Endothelial cell of umbilical vein (primary cell): ENCODE data around the gene CYP3A4. TPM values are rescaled to one million over a fixed set of nuclear protein-coding genes. Genes with fewer than 3 reads are reported as not detected.

Experiments
- BruUV-seq: library from RNA; stranded (reverse); fragments of 400-500 nt; replicated peaks from 2 replicates; lab custom pipeline; 2021; lab: Mats Ljungman, UMichigan
- CTCF ChIA-PET: fragments of 300-600, 350-600 bp; sonication (Branson Sonifier 250); formaldehyde crosslinking; loops from one replicate; lab custom pipeline; 2021; ENCODE audit warnings: antibody characterized with exemption, inconsistent platforms; lab: Charles Lee
- POLR2A ChIA-PET: fragments of 300-600, 350-600 bp; sonication (Branson Sonifier 250); formaldehyde crosslinking; loops from one replicate; lab custom pipeline; 2021; ENCODE audit warnings: antibody characterized with exemption, inconsistent platforms; lab: Charles Lee
- DNase-seq: peaks from one replicate; pipeline ENCODE4 v3.0.0-alpha.2; 2011; ENCODE audit warnings: low read depth, low spot score
- FAIRE-seq: peaks from 2 replicates; lab custom pipeline; 2011; peaks lifted over from hg19 to GRCh38; lab: Jason Lieb, UNC
- H2AFZ ChIP-seq: 2 replicates; pipeline ENCODE4 v1.6.0; 2012; ENCODE audit warnings: low read depth, low read length, control low read depth, inconsistent platforms
- H3K27ac ChIP-seq: 2 replicates; pipeline ENCODE4 v1.5.1; 2011; ENCODE audit warnings: low read depth, mild to moderate bottlenecking, control low read depth, low read length, moderate library complexity; ENCODE audit not compliant: insufficient read depth
- H3K27me3 ChIP-seq, 2 experiments: 2 replicates each; pipeline versions ENCODE4 v1.6.0 to v1.6.1; 2011; ENCODE audit warnings: low read length in 2 of 2, mixed read lengths in 1 of 2; ENCODE audit not compliant: control insufficient read depth in 2 of 2, insufficient read depth in 2 of 2
- H3K36me3 ChIP-seq, 2 experiments: 2 replicates in 1 of 2; 3 replicates in 1 of 2; pipeline ENCODE4 v1.5.1; 2011; ENCODE audit warnings: low read length in 2 of 2, mild to moderate bottlenecking in 1 of 2, moderate library complexity in 1 of 2; ENCODE audit not compliant: control insufficient read depth in 2 of 2, insufficient read depth in 2 of 2; ENCODE audit errors: extremely low read depth in 1 of 2
- H3K4me1 ChIP-seq: 3 replicates; pipeline ENCODE4 v1.5.1; 2011; ENCODE audit warnings: mild to moderate bottlenecking, low read length; ENCODE audit not compliant: control insufficient read depth, insufficient read depth; ENCODE audit errors: extremely low read depth
- H3K4me2 ChIP-seq: 2 replicates; pipeline ENCODE4 v1.6.1; 2011; ENCODE audit warnings: low read length, control low read depth, mixed read lengths; ENCODE audit not compliant: insufficient read depth
- H3K4me3 ChIP-seq, 3 experiments: fragments of 200-600 bp in 1 of 3; sonication (generic), shearing (Covaris generic) in 1 of 3; replicated peaks in 1 of 3; 2 replicates each; pipeline ENCODE4 v1.5.1; 2011 to 2016; ENCODE audit warnings: control low read depth in 3 of 3, low read length in 3 of 3, mild to moderate bottlenecking in 2 of 3, inconsistent platforms in 1 of 3, low read depth in 1 of 3, moderate library complexity in 1 of 3; ENCODE audit not compliant: insufficient read depth in 1 of 3
- H3K79me2 ChIP-seq: 2 replicates; pipeline ENCODE4 v1.6.0; 2012; ENCODE audit warnings: low read length, inconsistent platforms; ENCODE audit not compliant: control insufficient read depth, insufficient read depth
- H3K9ac ChIP-seq: replicated peaks from 2 replicates; pipeline ENCODE3; 2011; ENCODE audit warnings: low read length, control low read depth; ENCODE audit not compliant: insufficient read depth; ENCODE audit errors: extremely low read depth
- H3K9me1 ChIP-seq: replicated peaks from 3 replicates; pipeline ENCODE4 v1.6.0; 2011; ENCODE audit warnings: mild to moderate bottlenecking, low read length; ENCODE audit not compliant: control insufficient read depth, insufficient read depth; ENCODE audit errors: extremely low read depth
- H3K9me3 ChIP-seq: replicated peaks from 2 replicates; pipeline ENCODE4 v1.5.1; 2012; ENCODE audit warnings: low read length, inconsistent platforms; ENCODE audit not compliant: control insufficient read depth, insufficient read depth
- H4K20me1 ChIP-seq: replicated peaks from 2 replicates; pipeline ENCODE3; 2011; ENCODE audit warnings: mild to moderate bottlenecking, low read length; ENCODE audit not compliant: control insufficient read depth, insufficient read depth; ENCODE audit errors: extremely low read depth
- CTCF ChIP-seq, 2 donors: IDR thresholded peaks; 1 replicate in 1 of 2; 2 replicates in 1 of 2; pipeline ENCODE4 v1.5.1; 2011; ENCODE audit warnings: low read length in 2 of 2, mild to moderate bottlenecking in 2 of 2, moderate library complexity in 2 of 2, control low read depth in 1 of 2, inconsistent platforms in 1 of 2, low read depth in 1 of 2; ENCODE audit not compliant: insufficient read depth in 1 of 2; ENCODE audit errors: extremely low read depth in 1 of 2
- EZH2 ChIP-seq: IDR thresholded peaks from 2 replicates; pipeline ENCODE4 v1.6.1; 2012; ENCODE audit warnings: borderline replicate concordance, low read depth, mild to moderate bottlenecking, moderate library complexity, low read length, inconsistent platforms; ENCODE audit not compliant: severe bottlenecking
- FOS ChIP-seq: IDR thresholded peaks from 2 replicates; pipeline ENCODE4 v1.6.1; 2011; ENCODE audit warnings: mild to moderate bottlenecking, low read length, moderate library complexity, borderline replicate concordance; ENCODE audit not compliant: insufficient read depth
- GATA2 ChIP-seq: IDR thresholded peaks from 2 replicates; pipeline ENCODE4 v1.7.0; 2011; ENCODE audit warnings: low read depth, mild to moderate bottlenecking, moderate library complexity, mixed read lengths, low read length; ENCODE audit not compliant: insufficient read length, insufficient read depth
- JUN ChIP-seq: IDR thresholded peaks from 2 replicates; pipeline ENCODE4 v1.6.1; 2011; ENCODE audit warnings: borderline replicate concordance, low read depth; ENCODE audit not compliant: insufficient read length, insufficient read depth
- MYC ChIP-seq: IDR thresholded peaks from one replicate; pipeline ENCODE4 v1.6.1; 2011; ENCODE audit warnings: mild to moderate bottlenecking, low read depth, low read length
- POLR2A ChIP-seq: IDR thresholded peaks from 2 replicates; pipeline ENCODE4 v1.6.1; 2012; ENCODE audit warnings: low read depth, mild to moderate bottlenecking, control low read depth, low read length
- dilution Hi-C: fragments of 300-500 bp; cut with MboI; formaldehyde crosslinking; loops from one replicate; pipeline ENCODE4 v1.15.0; 2019; ENCODE audit warnings: low sequenced_read_pairs; ENCODE audit not compliant: extremely low pct_ligation_motif_present
- intact Hi-C: fragments of 100-400 bp; cut with micrococcal nuclease; formaldehyde crosslinking; loops from one replicate; pipeline ENCODE4 v1.10.0; 2022
- polyA plus RNA-seq, 4 experiments: library from polyadenylated mRNA; depleted of rRNA in 3 of 4; stranded (reverse) in 3 of 4; unstranded in 1 of 4; fragments of >200 nt; gene quantifications; 2 replicates each; pipeline versions ENCODE4 v1.2.1 to v1.2.3, GENCODE V29; 2011 to 2012; ENCODE audit warnings: missing spikeins in 1 of 4
- total RNA-seq: library from RNA; stranded (reverse); gene quantifications from 2 replicates; pipeline ENCODE4 v1.2.3, GENCODE V29; 2021

The CYP3A4 gene
- total and polyA plus RNA-seq, 2 donors (not counting 3 experiments of a cell fraction or from before 2014, with no cell fraction given) = not detected

DNA sequence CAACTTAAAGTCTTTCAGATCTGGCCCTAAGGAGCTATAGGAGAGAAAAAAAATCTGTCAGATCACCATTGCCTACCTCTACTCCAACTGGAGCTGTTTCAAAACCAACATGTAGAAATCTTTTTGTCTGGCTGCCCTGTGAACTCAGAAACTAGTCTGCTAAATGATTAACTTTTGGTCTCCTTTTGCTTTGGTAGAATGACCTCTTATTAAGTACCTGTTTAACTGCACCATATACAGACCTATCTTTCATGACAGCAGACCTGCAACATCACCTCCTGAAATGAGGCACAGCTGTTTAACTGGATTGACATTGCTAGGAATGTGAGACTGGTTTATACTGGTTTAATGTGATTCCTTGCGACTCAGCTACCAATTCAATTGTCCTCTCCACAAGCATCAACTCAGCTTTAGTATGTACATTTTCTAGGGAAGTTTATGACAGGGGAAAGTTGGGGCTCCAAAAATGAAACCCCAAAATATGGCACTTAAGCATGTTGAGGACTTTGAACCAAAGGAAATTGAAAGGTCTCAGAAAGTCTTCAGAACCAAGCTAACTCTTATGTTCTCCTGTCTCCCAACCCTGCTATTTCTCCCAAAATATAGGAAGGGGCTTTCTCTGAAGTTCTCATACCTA, 45.7 kb upstream of the CYP3A4 start:
- H3K79me2 ChIP-seq = no peaks in the 10 kb centered on the region
- intact Hi-C loops = no loop called here
- BruUV-seq = no TSS peak
- DNase-seq = no peak
- no peaks in the 10 kb centered on the region for H3K36me3 ChIP-seq
- no peak for FAIRE-seq
- H3K9me3 ChIP-seq = no peaks in the 10 kb centered on the region
- H3K9ac ChIP-seq = no peak overlapping the region
- no peaks in the 10 kb centered on the region for H3K4me1 ChIP-seq
- TF ChIP-seq JUN = no peak
- no peak for TF ChIP-seq GATA2
- TF ChIP-seq POLR2A = no peak
- TF ChIP-seq MYC = no peak
- TF ChIP-seq CTCF (IDR thresholded peaks at IDR 0.05; ENCODE audit: extremely low read depth in 1 of 2, insufficient read depth in 1 of 2, low read depth in 1 of 2, low read length in 2 of 2) = no peak
- no peak for TF ChIP-seq FOS
- TF ChIP-seq EZH2 = no peak
- ChIA-PET POLR2A (no interaction called here), CTCF (interaction anchor here (1.0 kb wide), 1 partner anchor 10 kb away, joined by 3 read pairs; no protein-coding TSS in a partner anchor)
- no peaks in the 10 kb centered on the region for H3K9me1 ChIP-seq
- no peak overlapping the region for H3K27ac ChIP-seq
- H3K4me3 ChIP-seq = no peak overlapping the region
- dilution Hi-C loops = no loop called here
- no peak overlapping the region for H2AFZ ChIP-seq
- no peaks in the 10 kb centered on the region for H4K20me1 ChIP-seq
- H3K27me3 ChIP-seq = peaks cover 17 to 25% of the 10 kb centered on the region in 2 experiments
- no peak overlapping the region for H3K4me2 ChIP-seq
